GM23338 (cell line): ENCODE measurements around the gene AMBP. TPM values are rescaled to one million over a fixed set of nuclear protein-coding genes. Genes with fewer than 3 reads are reported as not detected.

Source experiments
- ATAC-seq: fragments of 200-7000 bp; cut with Tn5 transposase; 3 replicates; pipeline ENCODE4 v1.9.1; 2020
- DNase-seq: peaks from one replicate; pipeline ENCODE4 v3.0.0-alpha.2; 2015; ENCODE audit warnings: low spot score
- H2AFZ ChIP-seq: fragments of 200-600 bp; sonication (generic); 2 replicates; pipeline ENCODE4 v1.8.0; 2016; ENCODE audit warnings: antibody characterized with exemption, mild to moderate bottlenecking, moderate library complexity
- H3F3A ChIP-seq: fragments of 200-600 bp; sonication (generic); replicated peaks from 2 replicates; pipeline ENCODE4 v1.8.0; 2017; ENCODE audit warnings: antibody characterized with exemption, mixed run types, low read depth
- H3K27ac ChIP-seq: fragments of 200-600 bp; sonication (generic); 2 replicates; pipeline ENCODE4 v1.6.1; 2016; ENCODE audit warnings: low read depth
- H3K27me3 ChIP-seq: fragments of 200-600 bp; sonication (generic); 2 replicates; pipeline ENCODE4 v1.8.0; 2016; ENCODE audit warnings: mild to moderate bottlenecking, mixed run types, moderate library complexity; ENCODE audit not compliant: insufficient read depth
- H3K36me3 ChIP-seq: fragments of 200-600 bp; sonication (generic); 2 replicates; pipeline ENCODE4 v1.8.0; 2016; ENCODE audit warnings: mild to moderate bottlenecking; ENCODE audit not compliant: insufficient read depth
- H3K4me1 ChIP-seq: fragments of 200-600 bp; sonication (generic); 2 replicates; pipeline ENCODE4 v1.8.0; 2016; ENCODE audit warnings: mild to moderate bottlenecking, moderate library complexity; ENCODE audit not compliant: insufficient read depth
- H3K4me2 ChIP-seq: fragments of 200-600 bp; sonication (generic); 2 replicates; pipeline ENCODE4 v1.7.1; 2017; ENCODE audit warnings: mixed run types
- H3K4me3 ChIP-seq: fragments of 200-600 bp; sonication (generic); 2 replicates; pipeline ENCODE4 v1.6.1; 2016; ENCODE audit warnings: mixed run types
- H3K79me2 ChIP-seq: fragments of 200-600 bp; sonication (generic); replicated peaks from 2 replicates; pipeline ENCODE4 v1.8.0; 2017; ENCODE audit warnings: mild to moderate bottlenecking; ENCODE audit not compliant: insufficient read depth
- H3K9me2 ChIP-seq: fragments of 200-600 bp; sonication (generic); 2 replicates; pipeline ENCODE4 v1.8.0; 2017; ENCODE audit not compliant: insufficient read depth
- H4K20me1 ChIP-seq: fragments of 200-600 bp; sonication (generic); replicated peaks from 2 replicates; pipeline ENCODE4 v1.8.0; 2017; ENCODE audit warnings: mild to moderate bottlenecking; ENCODE audit not compliant: insufficient read depth
- H3K27ac Mint-ChIP-seq: 2 replicates; pipeline ENCODE4 v1.8.0; 2020; ENCODE audit warnings: inconsistent platforms, mild to moderate bottlenecking, moderate library complexity, mixed read lengths
- H3K27me3 Mint-ChIP-seq: 3 replicates; pipeline ENCODE4 v1.8.0; 2022; ENCODE audit warnings: low read depth, mild to moderate bottlenecking, moderate library complexity, mixed read lengths, inconsistent platforms; ENCODE audit not compliant: insufficient read depth, poor library complexity
- H3K36me3 Mint-ChIP-seq: 3 replicates; pipeline ENCODE4 v1.8.0; 2021; ENCODE audit warnings: low read depth, mild to moderate bottlenecking, inconsistent platforms, moderate library complexity, mixed read lengths
- H3K4me1 Mint-ChIP-seq: 3 replicates; pipeline ENCODE4 v1.8.0; 2020; ENCODE audit warnings: mild to moderate bottlenecking, inconsistent platforms, mixed read lengths
- H3K4me3 Mint-ChIP-seq: 3 replicates; pipeline ENCODE4 v1.8.0; 2021; ENCODE audit warnings: moderate library complexity, mild to moderate bottlenecking, inconsistent platforms, mixed read lengths
- H3K9me3 Mint-ChIP-seq: 3 replicates; pipeline ENCODE4 v1.8.0; 2020; ENCODE audit warnings: moderate library complexity, mild to moderate bottlenecking, inconsistent platforms, mixed read lengths
- CREB1 ChIP-seq: fragments of 250-450 bp; sonication (Bioruptor Pico); IDR thresholded peaks from 2 replicates; pipeline ENCODE4 v1.5.0; 2020; ENCODE audit warnings: low read depth, mild to moderate bottlenecking, moderate library complexity
- ETS1 ChIP-seq: IDR thresholded peaks from 2 replicates; pipeline ENCODE4 v1.6.1; 2016; ENCODE audit warnings: antibody characterized with exemption
- EZH2 ChIP-seq: fragments of 200-600 bp; sonication (generic); IDR thresholded peaks from one replicate; pipeline ENCODE4 v1.8.0; 2017; ENCODE audit warnings: antibody characterized with exemption, mild to moderate bottlenecking, low read depth; ENCODE audit not compliant: unreplicated experiment
- EZH2phosphoT487 ChIP-seq: fragments of 200-600 bp; sonication (generic); IDR thresholded peaks from one replicate; pipeline ENCODE4 v1.8.1; 2018; ENCODE audit warnings: antibody characterized with exemption; ENCODE audit not compliant: unreplicated experiment
- JUNB ChIP-seq: IDR thresholded peaks from one replicate; pipeline ENCODE4 v1.6.1; 2016; ENCODE audit warnings: antibody characterized with exemption; ENCODE audit not compliant: unreplicated experiment
- NANOG ChIP-seq: IDR thresholded peaks from 2 replicates; pipeline ENCODE4 v1.6.1; 2016; ENCODE audit warnings: antibody characterized with exemption, borderline replicate concordance
- POLR2AphosphoS5 ChIP-seq: IDR thresholded peaks from 2 replicates; pipeline ENCODE4 v1.6.1; 2016; ENCODE audit warnings: antibody characterized with exemption, low read depth
- STAT1 ChIP-seq: IDR thresholded peaks from one replicate; pipeline ENCODE4 v1.6.1; 2016; ENCODE audit warnings: antibody characterized with exemption; ENCODE audit not compliant: unreplicated experiment
- ZNF114 ChIP-seq: fragments of 250-450 bp; sonication (Bioruptor Pico); IDR thresholded peaks from 2 replicates; pipeline ENCODE4 v1.5.0; 2020; ENCODE audit warnings: mild to moderate bottlenecking, moderate library complexity
- ZNF331 ChIP-seq: fragments of 250-450 bp; sonication (Bioruptor Pico); IDR thresholded peaks from 2 replicates; pipeline ENCODE4 v1.5.0; 2020; ENCODE audit warnings: low read depth, mild to moderate bottlenecking, moderate library complexity
- polyA plus RNA-seq: library from polyadenylated mRNA; unstranded; fragments of >200 nt; fragmentation: Nextera tagmentation; extraction: Ambion mirVana; gene quantifications from 2 replicates; pipeline ENCODE4 v1.2.1, GENCODE V29; 2016
- total RNA-seq: library from RNA; depleted of rRNA; stranded (reverse); fragments of >200 nt; shearing (Covaris generic); gene quantifications from 2 replicates; pipeline ENCODE4 v1.2.3, GENCODE V29; 2014
- TF ChIP-seq, protein P1 (sequence below), 2 experiments: fragments of 200-600 bp in 1 of 2; sonication (generic) in 1 of 2; conservative IDR thresholded peaks; 2 replicates each; pipeline versions ENCODE4 v1.5.1 to v1.6.1; 2016 to 2017; ENCODE audit warnings: antibody characterized with exemption in 2 of 2, low read depth in 2 of 2, mild to moderate bottlenecking in 2 of 2, moderate library complexity in 1 of 2
- TF ChIP-seq, protein P2 (sequence below): IDR thresholded peaks from one replicate; pipeline ENCODE4 v1.6.1; 2018; ENCODE audit warnings: antibody characterized with exemption; ENCODE audit not compliant: unreplicated experiment

AMBP gene
- total and polyA plus RNA-seq, 2 experiments from 2014 or later = 1.3 to 2.0 TPM

- Histone ChIP-seq H3K4me1 (no peaks in the 10 kb centered on the region), H3K4me2 (no peak overlapping the region), H3F3A (no peaks in the 10 kb centered on the region), H3K27me3 (no peaks in the 10 kb centered on the region), H4K20me1 (no peaks in the 10 kb centered on the region), H3K4me3 (no peak overlapping the region), H3K27ac (no peak overlapping the region), H3K36me3 (no peaks in the 10 kb centered on the region), H2AFZ (no peak overlapping the region), H3K79me2 (no peaks in the 10 kb centered on the region), H3K9me2 (no peaks in the 10 kb centered on the region)
- Mint-ChIP-seq H3K4me3 (no peak overlapping the region), H3K4me1 (peaks cover 5% of the 10 kb centered on the region; the same call in 2 of the 3 replicates), H3K36me3 (no peaks in the 10 kb centered on the region; the same call in 2 of the 3 replicates), H3K27me3 (peaks cover 4% of the 10 kb centered on the region), H3K27ac (no peak overlapping the region), H3K9me3 (no peaks in the 10 kb centered on the region)
- ATAC-seq (peak; percentile 64), DNase-seq (no peak)
- no peak for TF ChIP-seq ZNF114 (CRISPR knock-in tag)
- TF ChIP-seq, protein P1, sequence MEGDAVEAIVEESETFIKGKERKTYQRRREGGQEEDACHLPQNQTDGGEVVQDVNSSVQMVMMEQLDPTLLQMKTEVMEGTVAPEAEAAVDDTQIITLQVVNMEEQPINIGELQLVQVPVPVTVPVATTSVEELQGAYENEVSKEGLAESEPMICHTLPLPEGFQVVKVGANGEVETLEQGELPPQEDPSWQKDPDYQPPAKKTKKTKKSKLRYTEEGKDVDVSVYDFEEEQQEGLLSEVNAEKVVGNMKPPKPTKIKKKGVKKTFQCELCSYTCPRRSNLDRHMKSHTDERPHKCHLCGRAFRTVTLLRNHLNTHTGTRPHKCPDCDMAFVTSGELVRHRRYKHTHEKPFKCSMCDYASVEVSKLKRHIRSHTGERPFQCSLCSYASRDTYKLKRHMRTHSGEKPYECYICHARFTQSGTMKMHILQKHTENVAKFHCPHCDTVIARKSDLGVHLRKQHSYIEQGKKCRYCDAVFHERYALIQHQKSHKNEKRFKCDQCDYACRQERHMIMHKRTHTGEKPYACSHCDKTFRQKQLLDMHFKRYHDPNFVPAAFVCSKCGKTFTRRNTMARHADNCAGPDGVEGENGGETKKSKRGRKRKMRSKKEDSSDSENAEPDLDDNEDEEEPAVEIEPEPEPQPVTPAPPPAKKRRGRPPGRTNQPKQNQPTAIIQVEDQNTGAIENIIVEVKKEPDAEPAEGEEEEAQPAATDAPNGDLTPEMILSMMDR (conservative IDR thresholded peaks at IDR 0.05; ENCODE audit: low read depth in 2 of 2) = no peak
- TF ChIP-seq ZNF331 (CRISPR knock-in tag) = no peak
Measured at GRCh38 chr9:114116126-114116747, 38.1 kb upstream of the AMBP start.

- Histone ChIP-seq H3K36me3 (no peaks in the 10 kb centered on the region), H4K20me1 (no peaks in the 10 kb centered on the region), H2AFZ (no peak overlapping the region), H3K4me3 (no peak overlapping the region), H3K4me1 (no peaks in the 10 kb centered on the region), H3F3A (no peaks in the 10 kb centered on the region), H3K79me2 (no peaks in the 10 kb centered on the region), H3K9me2 (no peaks in the 10 kb centered on the region), H3K27ac (no peak overlapping the region), H3K4me2 (no peak overlapping the region), H3K27me3 (no peaks in the 10 kb centered on the region)
- Mint-ChIP-seq H3K27ac (no peak overlapping the region), H3K4me3 (no peak overlapping the region), H3K36me3 (no peaks in the 10 kb centered on the region; the same call in 2 of the 3 replicates), H3K4me1 (peaks cover 5% of the 10 kb centered on the region; the same call in 1 of the 3 replicates), H3K27me3 (peaks cover 5% of the 10 kb centered on the region), H3K9me3 (no peaks in the 10 kb centered on the region)
- ATAC-seq = no peak
- TF ChIP-seq POLR2AphosphoS5 (no peak), NANOG (no peak), CREB1 (CRISPR knock-in tag) (no peak), ZNF114 (CRISPR knock-in tag) (no peak), ZNF331 (CRISPR knock-in tag) (no peak), EZH2 (no peak), JUNB (no peak), EZH2phosphoT487 (no peak), ETS1 (no peak), STAT1 (no peak)
- TF ChIP-seq, protein P2, sequence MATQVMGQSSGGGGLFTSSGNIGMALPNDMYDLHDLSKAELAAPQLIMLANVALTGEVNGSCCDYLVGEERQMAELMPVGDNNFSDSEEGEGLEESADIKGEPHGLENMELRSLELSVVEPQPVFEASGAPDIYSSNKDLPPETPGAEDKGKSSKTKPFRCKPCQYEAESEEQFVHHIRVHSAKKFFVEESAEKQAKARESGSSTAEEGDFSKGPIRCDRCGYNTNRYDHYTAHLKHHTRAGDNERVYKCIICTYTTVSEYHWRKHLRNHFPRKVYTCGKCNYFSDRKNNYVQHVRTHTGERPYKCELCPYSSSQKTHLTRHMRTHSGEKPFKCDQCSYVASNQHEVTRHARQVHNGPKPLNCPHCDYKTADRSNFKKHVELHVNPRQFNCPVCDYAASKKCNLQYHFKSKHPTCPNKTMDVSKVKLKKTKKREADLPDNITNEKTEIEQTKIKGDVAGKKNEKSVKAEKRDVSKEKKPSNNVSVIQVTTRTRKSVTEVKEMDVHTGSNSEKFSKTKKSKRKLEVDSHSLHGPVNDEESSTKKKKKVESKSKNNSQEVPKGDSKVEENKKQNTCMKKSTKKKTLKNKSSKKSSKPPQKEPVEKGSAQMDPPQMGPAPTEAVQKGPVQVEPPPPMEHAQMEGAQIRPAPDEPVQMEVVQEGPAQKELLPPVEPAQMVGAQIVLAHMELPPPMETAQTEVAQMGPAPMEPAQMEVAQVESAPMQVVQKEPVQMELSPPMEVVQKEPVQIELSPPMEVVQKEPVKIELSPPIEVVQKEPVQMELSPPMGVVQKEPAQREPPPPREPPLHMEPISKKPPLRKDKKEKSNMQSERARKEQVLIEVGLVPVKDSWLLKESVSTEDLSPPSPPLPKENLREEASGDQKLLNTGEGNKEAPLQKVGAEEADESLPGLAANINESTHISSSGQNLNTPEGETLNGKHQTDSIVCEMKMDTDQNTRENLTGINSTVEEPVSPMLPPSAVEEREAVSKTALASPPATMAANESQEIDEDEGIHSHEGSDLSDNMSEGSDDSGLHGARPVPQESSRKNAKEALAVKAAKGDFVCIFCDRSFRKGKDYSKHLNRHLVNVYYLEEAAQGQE = no peak
- no peak for DNase-seq
Measured at GRCh38 chr9:114115654-114116125, 37.6 kb upstream of the AMBP start.
